SU-DHL-6 (cell line): ENCODE data around the gene GRM8.

ENCODE experiments used
- CTCF ChIP-seq: fragments of 200-600 bp; sonication (generic); IDR thresholded peaks from one replicate; pipeline ENCODE4 v1.5.1; 2017; ENCODE audit warnings: antibody characterized with exemption, mild to moderate bottlenecking, low read length, moderate library complexity; ENCODE audit not compliant: insufficient read depth, poor library complexity, severe bottlenecking
- EZH2phosphoT487 ChIP-seq: fragments of 200-600 bp; sonication (generic), shearing (Covaris generic); conservative IDR thresholded peaks from 2 replicates; pipeline ENCODE4 v1.6.1; 2018; ENCODE audit warnings: mild to moderate bottlenecking, antibody characterized with exemption, low read length, moderate library complexity, mixed read lengths

DNA sequence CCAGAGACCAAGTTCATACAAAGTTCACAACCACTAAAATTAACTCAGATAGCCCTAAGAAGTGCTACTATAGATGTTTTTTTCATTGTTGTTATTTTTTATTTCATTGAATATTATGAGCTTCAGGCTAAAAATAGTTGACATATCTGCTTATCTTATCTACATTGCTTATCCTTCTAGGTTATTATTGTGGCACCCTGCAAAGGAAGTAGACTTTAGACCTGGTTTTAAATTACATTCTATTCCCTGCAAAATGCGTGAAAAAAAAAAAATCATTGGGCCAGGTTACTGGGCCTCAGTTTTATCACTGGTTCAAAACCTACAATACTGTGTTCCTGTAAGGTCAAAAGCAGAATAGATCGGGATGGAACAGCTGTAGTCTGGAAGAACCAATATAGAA, 811.0 kb downstream of the GRM8 start:
- TF ChIP-seq CTCF (no peak), EZH2phosphoT487 (no peak)
